ENCODE data around the gene BOD1.

BOD1 gene

GRCh38 chr5:173616577-173617118 is at the start of gene BOD1:
Gene BOD1, minus strand, starts transcription at chr5:173616650. Its CDS starts 214 bp downstream, at chr5:173616436.
- peak; percentile 87 for DNase-seq

- DNase-seq: no peak
Measured at GRCh38 chr5:173665326-173665725, 48.9 kb upstream of the BOD1 start.

GRCh38 chr5:173664154-173664526 is 47.7 kb upstream of the BOD1 start:
- no peak for DNase-seq

GRCh38 chr5:173663352-173664153 is 47.1 kb upstream of the BOD1 start:
- DNase-seq: no peak

- DNase-seq: no peak
Measured at GRCh38 chr5:173662581-173663351, 46.3 kb upstream of the BOD1 start.

GRCh38 chr5:173660481-173661280 is 44.2 kb upstream of the BOD1 start:
- no peak for DNase-seq

- DNase-seq: no peak
Measured at GRCh38 chr5:173659423-173659822, 43.0 kb upstream of the BOD1 start.

GRCh38 chr5:173657741-173658356 is 41.4 kb upstream of the BOD1 start:
- no peak for DNase-seq

- DNase-seq: no peak
Measured at GRCh38 chr5:173655196-173655797, 38.8 kb upstream of the BOD1 start.

GRCh38 chr5:173653822-173654523 is 37.5 kb upstream of the BOD1 start:
- no peak for DNase-seq

- no peak for DNase-seq
Measured at GRCh38 chr5:173648308-173648866, 31.9 kb upstream of the BOD1 start.

GRCh38 chr5:173646692-173647091 is 30.2 kb upstream of the BOD1 start:
- DNase-seq: no peak

- DNase-seq: no peak
Measured at GRCh38 chr5:173645890-173646574, 29.6 kb upstream of the BOD1 start.

- no peak for DNase-seq
Measured at GRCh38 chr5:173645437-173645807, 29.0 kb upstream of the BOD1 start.

GRCh38 chr5:173644673-173645436 is 28.4 kb upstream of the BOD1 start:
- DNase-seq: no peak

GRCh38 chr5:173643964-173644363 is 27.5 kb upstream of the BOD1 start:
- DNase-seq: no peak

- DNase-seq: no peak
Measured at GRCh38 chr5:173642895-173643481, 26.5 kb upstream of the BOD1 start.

GRCh38 chr5:173642191-173642816 is 25.9 kb upstream of the BOD1 start:
- no peak for DNase-seq
